BJ (cell line): ENCODE results near the gene MOV10L1. TPM values are rescaled to one million over a fixed set of nuclear protein-coding genes. Genes with fewer than 3 reads are reported as not detected.

Experiments used
- CTCF ChIA-PET: fragments of 350-600 bp; formaldehyde crosslinking; extraction: SDS; loops from one replicate; lab custom pipeline; 2021; ENCODE audit warnings: antibody characterized with exemption, inconsistent platforms; lab: Yijun Ruan, JAX
- POLR2A ChIA-PET: fragments of 300-600 bp; sonication (Branson Sonifier 250); formaldehyde crosslinking; extraction: SDS; loops from one replicate; lab custom pipeline; 2021; ENCODE audit warnings: antibody characterized with exemption; lab: Charles Lee
- DNase-seq: peaks from one replicate; pipeline ENCODE4 v3.0.0-alpha.2; 2011; ENCODE audit warnings: low read depth
- H3K27me3 ChIP-seq: 2 replicates; pipeline ENCODE4 v1.6.0; 2011; ENCODE audit warnings: low read length; ENCODE audit not compliant: control insufficient read depth, insufficient read depth
- H3K36me3 ChIP-seq: 2 replicates; pipeline ENCODE4 v1.5.1; 2011; ENCODE audit warnings: low read length; ENCODE audit not compliant: control insufficient read depth, insufficient read depth
- H3K4me3 ChIP-seq: 2 replicates; pipeline ENCODE4 v1.5.1; 2011; ENCODE audit warnings: low read depth, mild to moderate bottlenecking, control low read depth, low read length
- polyA plus RNA-seq: library from polyadenylated mRNA; depleted of rRNA; stranded (reverse); fragments of >200 nt; gene quantifications from 2 replicates; pipeline ENCODE4 v1.2.3, GENCODE V29; 2011
- TF ChIP-seq, protein P1 (sequence below): IDR thresholded peaks from 2 replicates; pipeline ENCODE4 v1.5.1; 2011; ENCODE audit warnings: low read depth, mild to moderate bottlenecking, control low read depth, inconsistent platforms, low read length, moderate library complexity; ENCODE audit not compliant: insufficient read depth

Gene MOV10L1
- polyA plus RNA-seq, 1 experiment, result 6.6 TPM

DNA sequence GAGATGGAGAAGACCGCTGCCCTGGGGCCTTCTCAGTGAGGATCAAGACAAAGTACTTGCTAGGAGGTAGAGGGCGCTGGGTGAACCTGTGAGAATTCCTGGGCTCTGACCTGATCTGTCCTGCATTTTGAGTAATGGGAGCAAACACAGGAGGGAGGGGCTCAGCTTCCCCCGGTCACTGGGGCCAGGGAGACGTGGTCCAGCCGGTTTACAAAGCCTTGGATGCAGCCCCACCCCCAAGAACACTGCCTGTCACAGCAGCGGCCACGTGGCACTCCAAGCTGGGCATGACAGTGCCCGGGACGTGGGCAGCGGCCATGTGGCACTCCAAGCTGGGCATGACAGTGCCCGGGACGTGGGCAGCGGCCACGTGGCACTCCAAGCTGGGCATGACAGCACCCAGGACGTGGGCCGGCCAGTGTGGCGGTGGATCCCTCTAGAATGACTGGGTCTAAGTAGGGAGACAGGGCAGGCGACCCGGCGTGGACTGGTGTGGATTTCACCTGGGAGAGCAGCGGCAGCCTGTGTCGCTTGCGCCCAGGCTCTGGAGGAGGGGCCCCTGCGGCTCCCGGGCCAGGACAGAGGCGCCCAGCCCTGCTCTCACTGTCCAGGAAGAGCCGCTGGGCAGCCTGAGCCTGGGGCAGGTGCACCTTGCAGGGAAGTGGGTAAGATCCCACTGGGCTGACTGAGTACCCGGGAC lies 29.2 kb upstream of the MOV10L1 start:
- TF ChIP-seq, protein P1, sequence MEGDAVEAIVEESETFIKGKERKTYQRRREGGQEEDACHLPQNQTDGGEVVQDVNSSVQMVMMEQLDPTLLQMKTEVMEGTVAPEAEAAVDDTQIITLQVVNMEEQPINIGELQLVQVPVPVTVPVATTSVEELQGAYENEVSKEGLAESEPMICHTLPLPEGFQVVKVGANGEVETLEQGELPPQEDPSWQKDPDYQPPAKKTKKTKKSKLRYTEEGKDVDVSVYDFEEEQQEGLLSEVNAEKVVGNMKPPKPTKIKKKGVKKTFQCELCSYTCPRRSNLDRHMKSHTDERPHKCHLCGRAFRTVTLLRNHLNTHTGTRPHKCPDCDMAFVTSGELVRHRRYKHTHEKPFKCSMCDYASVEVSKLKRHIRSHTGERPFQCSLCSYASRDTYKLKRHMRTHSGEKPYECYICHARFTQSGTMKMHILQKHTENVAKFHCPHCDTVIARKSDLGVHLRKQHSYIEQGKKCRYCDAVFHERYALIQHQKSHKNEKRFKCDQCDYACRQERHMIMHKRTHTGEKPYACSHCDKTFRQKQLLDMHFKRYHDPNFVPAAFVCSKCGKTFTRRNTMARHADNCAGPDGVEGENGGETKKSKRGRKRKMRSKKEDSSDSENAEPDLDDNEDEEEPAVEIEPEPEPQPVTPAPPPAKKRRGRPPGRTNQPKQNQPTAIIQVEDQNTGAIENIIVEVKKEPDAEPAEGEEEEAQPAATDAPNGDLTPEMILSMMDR, result no peak
- Histone ChIP-seq H3K4me3 (no peak overlapping the region), H3K27me3 (peaks cover 7% of the 10 kb centered on the region), H3K36me3 (no peaks in the 10 kb centered on the region)
- ChIA-PET CTCF (no interaction called here), POLR2A (no interaction called here)
- no peak for DNase-seq

DNA sequence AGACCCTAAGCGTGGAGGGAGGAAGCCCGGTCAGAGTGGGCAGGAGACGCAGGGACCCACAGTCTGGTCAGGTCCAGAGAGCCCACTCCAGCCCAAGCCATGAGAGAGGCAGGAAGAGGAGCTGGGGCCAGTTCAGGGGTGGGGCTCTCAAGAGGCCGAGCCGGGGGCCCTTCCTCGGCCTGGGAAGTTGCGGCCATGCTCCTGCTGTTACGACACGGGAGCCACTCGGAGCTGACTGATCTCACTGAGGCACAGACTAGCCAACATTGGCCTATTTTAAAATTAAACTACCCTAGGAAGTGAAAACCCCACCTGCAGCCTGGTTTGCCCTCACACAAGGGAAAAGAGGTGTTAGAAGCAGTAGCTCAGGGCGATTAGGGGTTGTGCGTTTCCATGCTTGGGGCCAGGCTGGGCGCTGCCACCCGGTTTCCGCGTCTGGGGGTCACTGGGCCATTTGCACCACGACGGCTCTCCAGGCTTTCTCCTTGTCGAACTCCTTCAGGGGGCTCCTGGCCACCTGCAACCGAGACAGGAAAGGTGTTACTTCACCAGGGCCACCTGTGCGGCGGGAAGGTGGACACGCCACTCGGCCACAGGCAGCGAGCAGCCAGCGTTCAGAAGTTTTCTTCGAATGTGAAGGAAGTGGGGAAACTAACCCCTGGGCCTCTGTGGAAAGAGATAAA lies 28.5 kb upstream of the MOV10L1 start:
- H3K27me3 ChIP-seq, result peaks cover 7% of the 10 kb centered on the region
- POLR2A ChIA-PET, result no interaction called here
- TF ChIP-seq, protein P1, result no peak
- CTCF ChIA-PET, result no interaction called here
- H3K4me3 ChIP-seq, result no peak overlapping the region
- no peak for DNase-seq
- H3K36me3 ChIP-seq, result no peaks in the 10 kb centered on the region

DNA sequence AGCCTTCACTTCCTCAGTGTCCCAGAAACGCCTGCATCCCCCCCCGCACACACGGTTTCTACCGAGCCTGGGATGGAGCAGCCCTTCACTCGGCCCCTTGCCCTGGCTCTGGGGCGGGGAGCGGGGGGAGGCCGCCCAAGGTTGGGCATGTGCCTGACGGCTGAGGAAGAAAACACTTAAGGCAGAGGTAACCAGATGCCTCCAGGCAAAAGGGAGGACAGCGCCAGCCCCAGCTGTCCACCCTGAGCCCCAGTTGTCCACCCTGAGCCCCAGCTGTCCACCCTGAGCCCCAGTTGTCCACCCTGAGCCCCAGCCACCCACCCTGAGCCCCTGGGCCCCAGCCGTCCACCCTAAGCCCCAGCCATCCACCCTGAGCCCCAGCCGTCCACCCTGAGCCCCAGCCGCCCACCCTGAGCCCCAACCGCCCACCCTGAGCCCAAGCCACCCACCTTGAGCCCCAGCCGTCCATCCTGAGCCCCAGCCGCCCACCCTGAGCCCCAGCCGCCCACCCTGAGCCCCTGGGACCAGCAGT lies 27.9 kb upstream of the MOV10L1 start:
- H3K4me3 ChIP-seq, result no peak overlapping the region
- ChIA-PET CTCF (no interaction called here), POLR2A (no interaction called here)
- no peak for DNase-seq
- TF ChIP-seq, protein P1, result no peak
- H3K27me3 ChIP-seq, result peaks cover 7% of the 10 kb centered on the region
- no peaks in the 10 kb centered on the region for H3K36me3 ChIP-seq

DNA sequence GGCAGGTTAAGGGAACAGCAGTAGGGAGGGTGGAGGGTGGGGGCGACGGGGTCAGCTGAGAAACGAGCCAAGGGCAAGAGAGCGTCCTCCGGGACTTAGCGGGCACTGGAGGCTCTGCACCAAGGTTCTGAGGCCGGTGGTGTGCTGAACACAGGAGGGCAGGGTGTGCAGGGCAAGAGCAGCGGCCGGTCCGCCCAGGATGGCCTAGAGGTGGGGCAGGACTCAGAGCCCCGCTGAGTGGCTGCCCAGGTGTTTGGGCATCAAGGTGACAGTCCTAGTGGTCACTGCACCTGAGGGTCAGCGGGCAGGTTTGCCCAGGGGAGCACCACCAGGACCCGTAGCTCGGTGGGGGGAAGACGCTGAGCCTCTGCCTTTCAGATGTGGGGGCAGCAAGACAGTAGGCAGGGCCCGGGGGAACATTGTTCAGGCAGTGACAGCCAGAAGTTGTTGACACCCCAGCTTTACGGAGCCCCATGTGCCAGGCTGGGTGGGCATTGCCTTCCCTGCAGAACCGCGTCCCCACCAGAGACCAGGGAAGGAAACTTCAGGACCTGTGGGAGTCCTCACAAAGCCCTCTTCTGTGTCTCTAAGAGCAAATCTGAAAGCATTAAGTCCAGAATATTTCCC lies 27.2 kb upstream of the MOV10L1 start:
- ChIA-PET CTCF (no interaction called here), POLR2A (no interaction called here)
- no peak overlapping the region for H3K4me3 ChIP-seq
- TF ChIP-seq, protein P1, result no peak
- no peak for DNase-seq
- H3K36me3 ChIP-seq, result no peaks in the 10 kb centered on the region
- H3K27me3 ChIP-seq, result peaks cover 7% of the 10 kb centered on the region
